HG03521 (cell line): ENCODE measurements around the gene SLC28A1.

Experiments used
- ATAC-seq: cut with Tn5 transposase; IDR thresholded peaks from one replicate; pipeline ENCODE4 v1.9.1; 2021; ENCODE audit warnings: mild to moderate bottlenecking, moderate library complexity; ENCODE audit not compliant: unreplicated experiment

SLC28A1 gene

DNA sequence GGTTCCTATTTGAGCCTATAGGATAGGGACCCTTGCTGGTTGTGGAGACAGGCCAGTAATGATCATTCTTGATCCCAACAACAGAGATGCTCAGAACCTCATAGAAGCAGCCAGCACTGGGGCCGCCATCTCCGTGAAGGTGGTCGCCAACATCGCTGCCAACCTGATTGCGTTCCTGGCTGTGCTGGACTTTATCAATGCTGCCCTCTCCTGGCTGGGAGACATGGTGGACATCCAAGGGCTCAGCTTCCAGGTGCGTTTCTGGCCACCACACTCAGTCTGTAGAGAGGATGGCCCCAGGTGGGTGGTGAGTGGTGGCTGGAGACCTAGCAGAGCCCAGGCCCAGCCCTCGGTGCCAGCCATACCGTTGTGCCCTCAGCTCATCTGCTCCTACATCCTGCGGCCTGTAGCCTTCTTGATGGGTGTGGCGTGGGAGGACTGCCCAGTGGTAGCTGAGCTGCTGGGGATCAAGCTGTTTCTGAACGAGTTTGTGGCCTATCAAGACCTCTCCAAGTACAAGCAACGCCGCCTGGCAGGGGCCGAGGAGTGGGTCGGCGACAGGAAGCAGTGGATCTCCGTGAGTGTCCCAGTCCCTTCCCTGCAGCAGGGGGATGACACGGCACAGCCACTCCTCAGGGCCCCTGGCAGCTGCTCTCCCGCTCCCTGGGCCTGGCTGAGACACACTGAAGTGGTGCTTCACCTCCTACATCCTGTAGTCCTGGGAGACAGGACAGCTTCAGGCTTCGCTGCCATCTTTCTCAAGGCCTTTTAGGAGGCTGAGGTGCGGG, 50.7 kb downstream of the SLC28A1 start:
- ATAC-seq: no peak

DNA sequence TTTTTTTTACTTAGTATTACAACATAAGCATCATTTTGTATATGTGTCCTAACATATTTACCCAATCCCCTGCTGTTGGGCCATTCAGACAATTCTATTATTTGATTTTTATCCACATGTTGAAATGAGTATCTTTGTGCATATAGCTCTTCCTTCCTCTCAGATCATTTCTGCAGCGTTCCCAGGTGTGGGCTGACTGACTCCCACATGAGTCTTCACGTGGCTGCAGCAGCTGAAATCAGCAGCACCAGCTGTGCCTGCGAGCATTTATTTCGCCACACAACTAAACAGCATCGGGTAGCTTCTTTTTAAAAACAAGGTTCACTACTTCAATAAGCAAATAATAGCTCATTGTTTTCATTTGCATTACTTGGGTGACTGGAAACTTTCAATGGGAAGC, 52.7 kb downstream of the SLC28A1 start:
- ATAC-seq: no peak

DNA sequence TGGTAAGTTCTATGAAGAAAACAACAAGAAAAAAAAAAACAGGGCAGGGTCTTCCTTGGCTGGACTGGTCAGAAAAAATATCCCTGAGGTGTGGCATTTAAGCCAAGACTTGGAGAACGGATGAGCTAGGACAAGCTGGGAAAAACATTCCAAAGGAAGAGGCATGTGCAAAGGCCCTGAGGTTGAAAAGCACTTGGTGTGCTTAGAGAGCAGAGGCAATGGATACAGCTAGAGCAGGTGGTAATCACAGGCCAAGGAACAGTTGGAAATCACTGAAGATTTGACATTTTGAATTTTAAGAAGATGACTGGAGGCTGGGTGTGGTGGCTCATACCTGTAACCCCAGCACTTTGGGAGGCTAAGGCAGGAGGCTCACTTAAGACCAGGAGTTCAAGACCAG, 54.3 kb downstream of the SLC28A1 start:
- ATAC-seq: no peak

DNA sequence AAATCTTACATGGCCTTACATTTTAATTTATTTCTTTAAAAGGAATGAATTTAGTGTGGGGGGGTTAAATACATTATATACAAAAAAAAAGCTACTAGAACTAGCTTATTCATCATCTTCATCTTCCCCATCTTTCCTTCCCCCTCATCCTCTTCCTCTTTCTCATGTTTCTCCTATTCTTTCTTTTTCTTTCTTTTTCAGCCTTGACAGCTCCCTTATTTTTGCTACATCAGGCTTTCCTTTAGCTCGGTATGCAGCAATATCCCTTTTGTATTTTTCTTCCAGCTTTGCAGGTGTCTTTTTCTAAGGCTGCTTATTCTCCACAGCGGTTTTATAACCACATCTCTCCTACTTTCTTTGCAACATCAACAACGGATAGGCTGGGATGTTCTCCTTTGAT, 55.9 kb downstream of the SLC28A1 start:
- no peak for ATAC-seq

DNA sequence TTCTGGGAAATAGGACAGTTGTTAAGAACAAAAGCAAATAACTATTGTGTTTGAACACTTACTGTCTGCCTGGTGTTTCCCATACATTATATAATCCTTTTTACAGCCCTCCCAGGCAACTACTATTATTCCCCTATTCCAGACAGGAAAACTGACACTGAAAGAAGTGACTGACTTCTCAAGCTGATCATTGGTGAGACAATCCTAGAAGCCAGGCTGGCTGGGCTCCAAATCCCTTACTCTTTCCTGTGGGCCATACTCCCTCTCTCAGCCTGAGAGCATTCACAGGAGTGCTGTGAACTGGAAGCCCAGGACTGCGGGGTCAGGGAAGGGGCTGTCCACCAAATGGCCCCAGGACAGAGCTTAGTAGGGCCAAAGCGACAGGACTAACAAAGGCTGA, 58.0 kb downstream of the SLC28A1 start:
- ATAC-seq: no peak

DNA sequence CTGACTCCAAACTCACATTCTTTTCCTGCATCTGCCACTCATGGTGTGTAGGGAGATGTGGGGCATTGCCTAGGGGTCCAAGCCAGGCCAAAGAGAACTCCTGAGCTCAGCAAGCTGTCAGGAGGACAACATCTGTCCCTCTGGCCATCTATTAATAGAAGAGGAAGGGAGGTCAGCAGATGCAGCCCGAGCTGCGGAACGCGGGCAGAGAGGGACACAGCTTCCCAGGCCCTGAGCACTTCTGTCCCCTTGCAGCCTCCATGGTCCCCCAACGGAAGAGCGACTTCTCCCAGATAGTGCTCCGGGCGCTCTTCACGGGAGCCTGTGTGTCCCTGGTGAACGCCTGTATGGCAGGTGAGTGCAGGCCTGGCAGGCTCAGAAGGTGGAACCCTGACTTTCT, 59.8 kb downstream of the SLC28A1 start:
- ATAC-seq: no peak

DNA sequence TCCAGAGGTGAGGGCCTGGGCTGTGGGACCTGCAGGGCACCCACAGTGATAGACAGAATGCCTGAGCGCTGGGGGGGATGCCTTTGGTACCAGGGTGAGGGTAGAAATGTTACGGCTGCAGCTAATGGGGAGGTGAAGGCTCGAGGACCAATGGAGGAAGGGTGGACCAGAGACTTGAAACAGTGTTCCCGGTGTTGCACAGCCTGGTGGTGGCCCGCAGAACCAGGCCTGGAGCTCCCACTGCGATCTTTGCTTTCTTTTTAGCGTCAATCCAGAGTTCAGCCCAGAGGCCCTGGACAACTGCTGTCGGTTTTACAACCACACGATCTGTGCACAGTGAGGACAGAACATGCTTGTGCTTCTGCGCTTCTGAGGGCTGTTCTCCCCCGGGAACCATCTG, 60.4 kb downstream of the SLC28A1 start:
- ATAC-seq: no peak

DNA sequence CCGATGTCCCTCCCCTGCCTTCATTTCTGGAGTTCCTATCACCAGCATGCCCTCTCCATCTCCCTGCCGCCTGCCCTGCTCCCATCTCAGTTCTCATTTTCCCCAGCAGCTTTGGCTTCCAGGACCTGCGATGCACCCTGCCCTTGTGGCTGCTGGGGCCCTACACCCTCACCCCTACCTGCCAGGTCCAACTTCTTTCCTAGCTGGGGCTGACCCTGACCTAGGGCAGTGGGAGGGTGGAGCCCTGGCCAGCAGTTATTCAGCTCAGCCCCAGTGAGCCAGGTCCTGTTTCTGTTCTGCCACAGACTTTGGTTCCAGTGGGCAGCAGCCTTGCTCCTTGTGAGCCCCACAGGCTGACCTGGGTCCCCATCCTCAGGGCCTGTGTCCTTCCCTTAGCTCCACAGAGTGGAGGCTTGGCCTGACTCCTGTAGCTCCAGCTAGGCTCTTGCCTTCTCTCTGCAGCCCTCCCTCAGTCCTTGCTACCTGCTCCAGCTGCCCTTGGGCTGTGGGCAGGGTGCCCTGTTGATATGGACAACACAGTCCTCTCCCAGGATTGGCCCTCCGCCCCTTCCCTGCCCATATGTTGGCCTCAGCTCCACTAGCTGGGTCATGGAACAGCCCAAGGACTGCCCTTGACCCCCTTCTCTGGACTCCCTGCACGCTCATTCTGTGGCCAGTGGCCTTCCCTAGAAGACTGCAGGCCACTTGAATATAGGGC, 62.5 kb downstream of the SLC28A1 start:
- ATAC-seq: no peak

DNA sequence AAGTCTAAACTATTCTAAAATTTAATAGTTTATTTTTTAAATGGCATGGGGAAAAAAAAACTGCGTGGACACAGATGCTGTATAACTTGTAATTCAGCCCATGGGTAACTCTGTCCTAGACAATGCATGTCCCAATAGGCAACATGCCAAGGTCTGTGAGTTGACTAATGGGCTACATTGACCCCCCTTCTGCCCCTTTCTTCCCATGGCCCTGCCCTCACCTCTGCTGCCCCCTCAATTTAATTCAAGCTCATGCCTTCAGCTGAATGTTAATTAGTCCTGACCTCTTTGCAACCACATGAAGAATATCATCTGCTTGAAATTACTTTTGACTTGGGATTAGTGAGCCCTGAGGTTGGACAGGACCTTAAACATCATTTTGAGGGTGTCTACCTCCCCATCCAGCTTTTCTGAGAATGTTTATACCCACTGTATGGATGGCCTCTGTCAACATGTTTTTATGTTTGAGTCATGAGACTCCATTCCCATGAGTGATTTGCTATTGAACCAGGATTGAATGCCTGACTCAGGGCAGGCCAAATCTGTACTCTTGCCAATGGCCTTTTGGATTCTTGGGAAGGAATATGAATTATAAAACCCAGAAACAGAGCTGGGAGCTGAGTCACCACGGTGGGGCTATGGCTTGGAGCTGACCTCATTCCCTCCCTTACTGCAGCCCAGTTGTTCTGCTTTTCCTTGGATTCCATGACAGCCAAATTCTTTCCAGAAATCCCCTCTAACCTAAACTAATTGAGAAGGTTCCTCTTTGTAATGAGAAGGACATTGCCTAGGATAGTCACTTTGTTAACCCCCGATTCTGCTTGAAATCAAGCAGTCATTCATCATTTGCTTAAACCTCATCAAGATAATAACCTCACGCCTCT, 63.7 kb downstream of the SLC28A1 start:
- no peak for ATAC-seq

DNA sequence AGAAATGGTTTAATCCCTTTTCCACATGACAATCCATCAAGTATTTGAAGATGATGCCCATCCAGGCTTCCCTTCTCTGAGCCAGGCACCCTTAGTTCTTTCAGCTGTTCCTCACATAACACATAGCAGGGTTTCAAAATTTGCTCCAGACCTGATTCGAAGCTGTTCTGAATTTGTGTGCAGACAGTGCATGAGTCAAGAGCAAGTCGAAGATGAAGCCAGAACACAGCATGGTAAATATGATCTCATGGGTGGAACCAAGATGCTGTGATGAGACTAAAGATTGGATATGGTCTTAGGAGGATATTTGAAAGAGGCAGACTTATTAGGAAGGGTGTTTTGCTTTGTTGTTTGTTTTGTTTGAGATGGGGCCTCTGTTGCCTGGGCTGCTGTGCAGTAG, 64.6 kb downstream of the SLC28A1 start:
- ATAC-seq: no peak

DNA sequence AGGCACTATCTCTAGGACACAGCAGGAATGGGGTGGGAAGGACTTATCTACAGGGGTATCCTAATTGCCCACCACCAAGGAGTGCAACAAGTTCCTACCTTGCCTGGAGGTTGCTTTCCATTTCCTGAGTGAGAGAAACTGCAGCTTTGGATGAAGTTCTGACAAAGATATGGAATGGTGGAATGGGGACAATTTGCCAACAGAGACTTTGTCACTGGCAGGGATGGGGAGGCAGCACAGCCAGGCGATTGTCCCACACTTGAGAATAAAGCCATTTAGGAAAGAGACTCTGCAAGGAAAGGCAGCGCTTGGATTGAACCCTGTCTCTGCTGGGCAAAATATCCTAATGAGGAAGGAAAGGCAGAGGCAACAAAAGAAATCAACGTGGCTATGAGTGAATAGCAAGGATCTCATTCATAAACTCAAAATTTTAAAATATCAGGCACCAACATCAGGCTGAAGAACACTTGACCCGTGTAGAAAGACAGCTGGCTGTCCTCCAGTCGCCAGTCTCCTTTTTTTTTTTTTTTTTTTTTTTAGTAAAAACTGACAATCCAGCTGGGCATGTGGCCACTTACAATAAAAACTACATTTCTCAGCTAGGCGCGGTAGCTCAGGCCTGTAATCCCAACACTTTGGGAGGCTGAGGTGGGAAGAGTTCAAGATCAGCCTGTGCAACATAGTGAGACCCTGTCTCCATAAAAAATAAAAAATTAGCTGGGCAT, 65.5 kb downstream of the SLC28A1 start:
- no peak for ATAC-seq

DNA sequence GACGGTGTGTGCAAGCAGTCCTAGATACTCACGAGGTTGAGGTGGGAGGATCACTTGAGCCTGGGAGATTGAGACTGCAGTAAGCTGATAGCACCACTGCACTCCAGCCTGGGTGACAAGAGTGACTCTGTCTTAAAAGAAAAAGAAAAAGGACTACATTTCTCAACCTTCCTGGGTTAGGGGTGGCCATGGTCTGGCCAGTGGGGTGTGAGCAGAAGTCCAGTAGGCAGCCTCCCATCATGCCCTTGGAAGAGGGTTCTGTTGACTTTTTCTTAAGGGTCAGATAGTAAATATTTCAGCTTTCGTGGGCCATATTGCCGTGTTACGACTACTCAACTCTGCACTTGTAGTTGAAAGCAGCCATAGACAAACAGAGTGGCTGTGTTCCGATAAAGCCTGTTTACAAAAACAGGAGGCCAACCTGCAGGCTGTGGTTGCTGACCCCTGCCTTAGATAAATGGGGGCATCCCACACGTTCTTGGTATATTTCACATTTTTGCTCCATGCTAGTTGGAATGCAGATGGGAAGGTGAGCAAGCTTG, 66.2 kb downstream of the SLC28A1 start:
- ATAC-seq: no peak

DNA sequence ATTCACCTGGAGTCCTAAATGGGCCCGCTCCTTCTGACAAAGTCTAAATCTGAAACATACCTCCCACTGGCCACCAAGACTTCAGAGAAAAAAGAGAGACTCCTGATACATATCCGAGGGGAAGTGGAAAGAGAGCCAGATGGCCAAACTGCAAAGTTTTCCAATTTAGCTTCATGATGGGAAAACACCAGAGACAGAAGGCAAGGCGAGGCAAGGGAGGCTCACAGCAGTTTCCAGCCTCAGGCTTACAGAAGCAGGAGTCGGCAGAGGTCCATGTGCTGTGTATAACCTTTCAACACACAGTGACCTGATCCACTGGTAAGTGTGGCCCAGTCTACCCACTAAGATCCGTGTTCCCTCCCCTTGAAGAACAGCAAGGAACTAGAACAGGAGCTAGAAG, 67.3 kb downstream of the SLC28A1 start:
- ATAC-seq: no peak

DNA sequence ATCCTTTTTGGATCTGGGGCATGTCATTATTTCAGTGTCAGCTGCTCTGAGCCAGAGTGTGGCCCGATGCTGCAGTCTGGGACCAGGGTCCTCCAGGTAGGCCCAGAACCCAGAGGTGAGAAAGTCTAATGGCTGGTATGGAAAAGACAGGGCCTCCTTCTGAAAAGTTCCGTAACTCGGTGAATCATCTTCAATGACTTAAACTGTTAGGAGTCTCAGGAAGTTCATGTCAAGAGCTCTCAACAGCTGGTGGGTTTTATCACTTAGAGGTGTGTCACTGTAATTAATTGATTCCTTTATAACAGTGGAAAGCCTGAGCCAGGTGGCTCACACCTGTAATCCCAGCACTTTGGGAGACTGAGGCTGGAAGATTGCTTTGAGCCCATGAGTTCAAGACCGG, 68.7 kb downstream of the SLC28A1 start:
- ATAC-seq: no peak

DNA sequence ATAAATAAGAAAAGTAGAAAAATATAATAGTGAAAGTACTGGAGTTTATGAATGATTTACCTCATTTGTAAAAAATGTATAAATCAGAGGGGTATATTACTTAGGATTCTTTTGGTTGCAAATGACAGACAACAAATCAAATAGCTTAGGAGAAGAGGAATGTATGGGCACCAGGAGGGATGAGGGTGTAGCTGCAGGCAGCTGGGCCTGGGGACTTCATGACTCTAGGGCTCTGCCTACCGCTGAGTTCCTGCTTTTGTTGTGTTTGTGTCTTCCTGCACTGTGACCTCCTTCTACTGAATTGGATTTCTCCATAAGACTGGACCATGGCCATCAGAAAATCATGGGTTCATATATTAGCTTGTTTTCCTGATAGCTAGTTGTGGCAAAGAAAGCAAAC, 69.3 kb downstream of the SLC28A1 start:
- no peak for ATAC-seq

DNA sequence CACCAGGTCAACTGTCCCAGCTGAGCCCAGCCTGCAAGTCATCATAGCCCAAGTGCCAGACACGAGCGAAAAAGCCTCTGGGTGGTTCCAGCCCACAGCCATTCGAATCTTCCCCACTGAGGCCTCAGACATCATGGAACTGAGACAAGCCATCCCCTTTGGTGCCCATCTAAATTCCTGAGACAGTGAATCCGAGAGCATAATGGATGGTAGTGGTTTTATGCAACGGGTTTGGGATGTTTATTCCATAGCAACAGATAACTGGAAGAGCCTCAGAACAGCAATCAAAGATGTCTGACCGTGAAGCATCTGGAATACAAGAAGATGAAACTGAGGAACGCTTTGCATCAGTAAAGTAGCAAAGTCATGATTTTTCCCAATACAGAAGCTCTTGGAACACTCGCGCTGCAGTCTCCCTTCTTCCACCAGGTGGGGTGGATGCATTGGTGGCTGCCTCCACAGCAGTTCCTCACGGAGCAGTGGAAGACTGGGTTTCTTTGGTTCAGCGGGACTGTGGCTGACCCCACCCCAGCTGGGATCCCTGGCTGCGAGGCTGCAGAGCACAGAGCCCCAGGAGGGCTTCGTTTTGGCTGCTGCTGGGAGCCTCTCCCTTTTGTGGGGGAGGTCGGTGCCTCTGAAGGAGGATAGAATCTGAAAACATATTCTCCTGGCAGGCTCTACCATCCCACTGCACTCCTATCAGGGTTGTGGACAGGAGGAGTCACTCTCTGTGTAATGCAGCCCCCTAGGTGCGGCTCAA, 70.8 kb downstream of the SLC28A1 start:
- no peak for ATAC-seq

DNA sequence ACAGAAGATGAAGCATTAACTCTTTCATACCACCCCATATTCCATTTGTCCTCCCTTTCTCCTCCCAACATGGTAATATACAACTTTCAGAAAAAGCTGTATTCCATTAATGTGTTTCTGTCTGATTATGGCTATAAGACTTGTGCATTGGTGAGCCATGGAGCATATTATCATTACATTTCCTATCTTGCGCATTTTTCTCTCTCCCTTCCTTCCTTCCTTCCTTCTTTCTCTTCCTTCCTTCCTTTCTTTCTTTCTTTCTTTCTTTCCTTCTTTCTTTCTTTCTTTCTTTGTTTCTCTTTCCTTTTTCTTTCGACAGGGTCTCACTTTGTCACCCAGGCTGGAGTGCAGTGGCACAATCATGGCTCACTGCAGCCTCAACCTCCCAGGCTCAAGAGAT, 71.7 kb downstream of the SLC28A1 start:
- ATAC-seq: no peak

DNA sequence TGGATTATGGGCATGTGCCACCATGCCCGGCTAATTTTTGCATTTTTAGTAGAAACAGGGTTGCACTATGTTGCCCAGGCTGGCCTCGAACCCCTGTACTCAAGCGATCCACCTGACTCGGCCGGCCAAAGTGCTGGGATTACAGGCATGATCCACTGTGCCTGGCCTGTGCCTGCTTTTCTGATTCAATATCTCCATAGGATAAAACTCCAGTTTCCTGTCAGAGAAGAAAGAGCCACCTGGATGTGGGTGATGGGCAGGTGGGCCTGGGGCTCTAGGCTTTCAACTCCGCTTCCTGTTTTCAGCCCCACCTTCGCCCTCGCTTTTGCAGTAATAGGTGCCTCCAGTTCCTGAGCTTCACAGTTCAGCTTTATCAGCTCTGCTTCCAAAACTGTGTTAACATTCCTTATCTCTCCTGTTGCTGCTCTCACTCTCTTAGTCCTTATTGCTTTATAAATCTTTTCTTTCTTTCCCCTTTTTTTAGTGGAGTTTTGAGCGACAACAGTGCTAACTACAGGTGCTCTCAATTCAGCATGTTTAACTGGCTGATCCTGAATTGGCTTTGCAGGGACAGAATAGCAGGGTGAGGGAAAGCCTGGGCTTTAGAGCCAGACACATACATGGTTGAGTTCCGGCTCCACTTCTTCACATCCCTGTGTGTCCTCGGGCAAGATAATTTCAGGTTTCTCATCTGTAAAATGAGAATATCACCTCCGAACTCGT, 76.1 kb downstream of the SLC28A1 start:
- no peak for ATAC-seq

DNA sequence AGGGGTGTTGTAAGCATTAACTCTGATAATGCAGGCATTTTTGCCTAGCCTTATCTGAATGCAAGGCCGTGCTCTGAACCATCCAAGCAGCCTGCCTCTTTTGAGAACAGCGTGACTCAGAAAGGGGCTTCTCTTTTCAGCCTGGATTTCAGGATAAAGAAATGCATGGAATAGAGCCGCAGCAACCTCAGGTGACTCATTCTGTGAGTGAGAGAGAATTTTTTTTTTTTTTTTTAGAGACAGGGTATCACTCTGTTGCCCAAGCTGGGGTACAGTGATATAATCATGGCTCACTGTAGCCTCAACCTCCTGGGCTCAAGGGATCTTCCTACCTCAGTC, 76.6 kb downstream of the SLC28A1 start:
- ATAC-seq: no peak
